Neural progenitor cell (in vitro differentiated cells): Measurements from ENCODE around the gene CATSPERB. TPM values are rescaled to one million over a fixed set of nuclear protein-coding genes. Genes with fewer than 3 reads are reported as not detected.

ENCODE experiments used
- DNase-seq: peaks from one replicate; pipeline ENCODE4 v3.0.0-alpha.2; 2016; ENCODE audit warnings: low spot score
- H2AFZ ChIP-seq: fragments of 200-600 bp; sonication (generic); replicated peaks from 2 replicates; pipeline ENCODE4 v1.6.1; 2016; ENCODE audit warnings: antibody characterized with exemption
- H3F3A ChIP-seq: fragments of 200-600 bp; sonication (generic); 2 replicates; pipeline ENCODE4 v1.6.1; 2016; ENCODE audit warnings: antibody characterized with exemption, low read depth
- H3K27ac ChIP-seq: fragments of 200-600 bp; sonication (generic); 2 replicates; pipeline ENCODE4 v1.5.1; 2016; ENCODE audit warnings: mild to moderate bottlenecking
- H3K27me3 ChIP-seq: fragments of 200-600 bp; sonication (generic); 2 replicates; pipeline ENCODE4 v1.6.1; 2016; ENCODE audit warnings: mild to moderate bottlenecking, moderate library complexity
- H3K36me3 ChIP-seq: fragments of 200-600 bp; sonication (generic); 2 replicates; pipeline ENCODE4 v1.5.1; 2016
- H3K4me1 ChIP-seq: fragments of 200-600 bp; sonication (generic); 2 replicates; pipeline ENCODE4 v1.6.1; 2016; ENCODE audit warnings: mixed run types
- H3K4me2 ChIP-seq: fragments of 200-600 bp; sonication (generic); 2 replicates; pipeline ENCODE4 v1.6.1; 2016
- H3K4me3 ChIP-seq: fragments of 200-600 bp; sonication (generic); 2 replicates; pipeline ENCODE4 v1.5.1; 2016
- H3K79me2 ChIP-seq: fragments of 200-600 bp; sonication (generic); 2 replicates; pipeline ENCODE4 v1.6.1; 2016; ENCODE audit warnings: low read depth
- H3K9ac ChIP-seq: fragments of 200-600 bp; sonication (generic); 2 replicates; pipeline ENCODE4 v1.6.1; 2016
- H3K9me3 ChIP-seq: fragments of 200-600 bp; sonication (generic); 2 replicates; pipeline ENCODE4 v1.5.1; 2016; ENCODE audit warnings: low read depth
- H4K20me1 ChIP-seq: fragments of 200-600 bp; sonication (generic); 2 replicates; pipeline ENCODE4 v1.6.1; 2016; ENCODE audit warnings: low read depth
- H3K27ac Mint-ChIP-seq: 3 replicates; pipeline ENCODE4 v1.8.0; 2021; ENCODE audit warnings: mixed read lengths
- H3K27me3 Mint-ChIP-seq: 2 replicates; pipeline ENCODE4 v1.8.0; 2022; ENCODE audit warnings: low read depth, mild to moderate bottlenecking, inconsistent platforms, moderate library complexity, mixed read lengths; ENCODE audit not compliant: insufficient read depth
- H3K36me3 Mint-ChIP-seq: 3 replicates; pipeline ENCODE4 v1.8.0; 2021; ENCODE audit warnings: mixed read lengths
- H3K4me1 Mint-ChIP-seq: 3 replicates; pipeline ENCODE4 v1.8.0; 2021; ENCODE audit warnings: mixed read lengths
- H3K4me3 Mint-ChIP-seq: 3 replicates; pipeline ENCODE4 v1.8.0; 2021; ENCODE audit warnings: mild to moderate bottlenecking, moderate library complexity, mixed read lengths
- H3K9me3 Mint-ChIP-seq: 3 replicates; pipeline ENCODE4 v1.8.0; 2020; ENCODE audit warnings: mixed read lengths
- EZH2 ChIP-seq: fragments of 200-600 bp; sonication (generic); IDR thresholded peaks from 2 replicates; pipeline ENCODE4 v1.6.1; 2017; ENCODE audit warnings: antibody characterized with exemption, mild to moderate bottlenecking, moderate library complexity
- EZH2phosphoT487 ChIP-seq: fragments of 200-600 bp; sonication (generic); IDR thresholded peaks from 2 replicates; pipeline ENCODE4 v1.6.1; 2017; ENCODE audit warnings: antibody characterized with exemption
- total RNA-seq: library from RNA; depleted of rRNA; stranded (reverse); fragments of >200 nt; gene quantifications from 2 replicates; pipeline ENCODE4 v1.2.3, GENCODE V29; 2015; ENCODE audit warnings: low replicate concordance
- TF ChIP-seq, protein P1 (sequence below): fragments of 200-600 bp; sonication (generic); IDR thresholded peaks from 2 replicates; pipeline ENCODE4 v1.5.1; 2017; ENCODE audit warnings: antibody characterized with exemption, mild to moderate bottlenecking

Gene CATSPERB
- total RNA-seq, 1 donor from 2014 or later: not detected

DNA sequence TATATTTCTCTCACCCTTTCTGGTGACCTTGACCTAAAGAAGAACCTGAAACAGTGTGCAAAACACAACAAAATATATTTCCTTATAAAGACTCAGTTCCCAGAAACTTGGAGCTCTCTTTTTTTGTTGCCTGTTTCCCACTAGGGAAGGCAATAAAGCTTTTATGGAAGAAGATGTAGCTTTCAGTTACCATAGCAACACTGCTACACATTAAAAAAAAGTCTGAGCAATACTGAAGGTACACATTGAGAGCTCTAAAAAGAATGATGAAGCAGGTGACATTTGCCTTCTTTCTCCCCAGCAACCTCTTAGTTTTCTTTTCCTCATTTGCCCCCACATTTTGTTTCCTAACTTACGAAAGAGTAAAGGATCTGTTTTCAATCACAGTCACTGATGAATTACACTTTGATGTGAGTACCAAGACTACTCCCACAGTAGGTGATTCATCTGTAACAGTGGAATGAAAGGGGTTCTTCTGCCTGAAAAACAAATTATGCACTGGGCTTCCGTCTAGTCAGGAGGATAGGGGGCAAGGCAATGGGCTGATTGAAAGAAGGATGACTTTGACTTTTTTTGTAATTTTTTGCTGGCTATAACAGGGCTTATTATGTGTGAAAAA lies 1.1 kb upstream of the CATSPERB start:
- H3K9ac ChIP-seq: no peak overlapping the region
- no peaks in the 10 kb centered on the region for H3F3A ChIP-seq
- no peak for DNase-seq
- Mint-ChIP-seq H3K27me3 (peaks cover 3% of the 10 kb centered on the region), H3K27ac (no peak overlapping the region), H3K4me3 (no peak overlapping the region), H3K9me3 (no peaks in the 10 kb centered on the region), H3K4me1 (peaks cover 11% of the 10 kb centered on the region), H3K36me3 (no peaks in the 10 kb centered on the region)
- no peak overlapping the region for H3K4me2 ChIP-seq
- no peaks in the 10 kb centered on the region for H3K36me3 ChIP-seq
- H4K20me1 ChIP-seq: no peaks in the 10 kb centered on the region
- no peak for TF ChIP-seq EZH2phosphoT487
- no peak for TF ChIP-seq EZH2
- TF ChIP-seq, protein P1, sequence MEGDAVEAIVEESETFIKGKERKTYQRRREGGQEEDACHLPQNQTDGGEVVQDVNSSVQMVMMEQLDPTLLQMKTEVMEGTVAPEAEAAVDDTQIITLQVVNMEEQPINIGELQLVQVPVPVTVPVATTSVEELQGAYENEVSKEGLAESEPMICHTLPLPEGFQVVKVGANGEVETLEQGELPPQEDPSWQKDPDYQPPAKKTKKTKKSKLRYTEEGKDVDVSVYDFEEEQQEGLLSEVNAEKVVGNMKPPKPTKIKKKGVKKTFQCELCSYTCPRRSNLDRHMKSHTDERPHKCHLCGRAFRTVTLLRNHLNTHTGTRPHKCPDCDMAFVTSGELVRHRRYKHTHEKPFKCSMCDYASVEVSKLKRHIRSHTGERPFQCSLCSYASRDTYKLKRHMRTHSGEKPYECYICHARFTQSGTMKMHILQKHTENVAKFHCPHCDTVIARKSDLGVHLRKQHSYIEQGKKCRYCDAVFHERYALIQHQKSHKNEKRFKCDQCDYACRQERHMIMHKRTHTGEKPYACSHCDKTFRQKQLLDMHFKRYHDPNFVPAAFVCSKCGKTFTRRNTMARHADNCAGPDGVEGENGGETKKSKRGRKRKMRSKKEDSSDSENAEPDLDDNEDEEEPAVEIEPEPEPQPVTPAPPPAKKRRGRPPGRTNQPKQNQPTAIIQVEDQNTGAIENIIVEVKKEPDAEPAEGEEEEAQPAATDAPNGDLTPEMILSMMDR: no peak
- H2AFZ ChIP-seq: no peak overlapping the region
- H3K27me3 ChIP-seq: no peaks in the 10 kb centered on the region
- no peaks in the 10 kb centered on the region for H3K4me1 ChIP-seq
- H3K27ac ChIP-seq: no peak overlapping the region
- H3K79me2 ChIP-seq: no peaks in the 10 kb centered on the region
- no peaks in the 10 kb centered on the region for H3K9me3 ChIP-seq
- H3K4me3 ChIP-seq: no peak overlapping the region

DNA sequence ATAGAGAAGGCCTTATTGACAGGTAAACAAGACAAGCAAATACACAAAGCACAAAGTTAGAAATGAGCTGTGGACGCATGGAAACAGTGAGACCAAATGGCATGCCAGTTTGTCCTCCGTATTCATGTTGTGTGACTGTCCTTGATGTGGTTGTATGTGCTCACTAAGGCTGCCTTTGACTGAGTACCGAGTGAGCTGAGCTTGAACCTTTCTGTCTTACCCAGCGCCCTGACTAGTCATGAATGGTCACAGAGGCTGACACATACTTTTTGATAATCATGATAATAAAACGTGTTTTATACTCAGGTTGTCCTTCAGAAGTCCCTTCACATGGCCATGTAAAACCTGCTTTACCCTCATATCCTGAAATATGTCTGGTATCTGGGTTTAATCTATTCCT lies 553 bp upstream of the CATSPERB start:
- TF ChIP-seq EZH2phosphoT487: no peak
- TF ChIP-seq, protein P1: no peak
- no peak for TF ChIP-seq EZH2
- Mint-ChIP-seq H3K36me3 (no peaks in the 10 kb centered on the region), H3K4me1 (peaks cover 11% of the 10 kb centered on the region), H3K27me3 (peaks cover 5% of the 10 kb centered on the region), H3K4me3 (no peak overlapping the region), H3K9me3 (no peaks in the 10 kb centered on the region), H3K27ac (no peak overlapping the region)
- H3K27ac ChIP-seq: no peak overlapping the region
- H3K79me2 ChIP-seq: no peaks in the 10 kb centered on the region
- H3K4me2 ChIP-seq: no peak overlapping the region
- H3K27me3 ChIP-seq: no peaks in the 10 kb centered on the region
- no peaks in the 10 kb centered on the region for H3F3A ChIP-seq
- no peaks in the 10 kb centered on the region for H4K20me1 ChIP-seq
- no peak overlapping the region for H2AFZ ChIP-seq
- H3K9me3 ChIP-seq: no peaks in the 10 kb centered on the region
- no peaks in the 10 kb centered on the region for H3K4me1 ChIP-seq
- H3K9ac ChIP-seq: no peak overlapping the region
- no peaks in the 10 kb centered on the region for H3K36me3 ChIP-seq
- no peak overlapping the region for H3K4me3 ChIP-seq
- DNase-seq: no peak

DNA sequence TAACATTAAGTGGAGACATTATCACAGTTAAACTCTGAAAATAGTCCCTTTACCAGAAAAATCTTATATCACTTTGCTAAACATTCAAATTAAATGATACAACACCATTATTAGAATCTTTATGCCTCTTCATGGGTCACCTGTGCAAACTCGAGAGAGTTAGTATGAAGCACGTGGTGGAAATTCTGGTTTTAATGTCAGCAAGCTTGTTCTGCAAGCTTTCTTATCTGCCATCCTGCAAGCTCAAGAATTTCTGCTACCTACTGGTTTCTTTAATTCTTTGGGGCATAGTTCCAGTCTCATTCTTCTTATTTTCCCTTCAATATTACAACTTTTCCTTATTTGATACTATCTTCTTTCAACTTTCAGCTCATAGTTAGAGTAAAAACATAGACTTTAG lies 868 bp downstream of the CATSPERB start:
- H3K9ac ChIP-seq: no peak overlapping the region
- H3K4me1 Mint-ChIP-seq: peaks cover 11% of the 10 kb centered on the region
- no peaks in the 10 kb centered on the region for H3K79me2 ChIP-seq
- no peaks in the 10 kb centered on the region for H3K36me3 Mint-ChIP-seq
- no peak overlapping the region for H3K4me3 Mint-ChIP-seq
- H2AFZ ChIP-seq: no peak overlapping the region
- H3K36me3 ChIP-seq: no peaks in the 10 kb centered on the region
- no peak overlapping the region for H3K4me3 ChIP-seq
- H4K20me1 ChIP-seq: no peaks in the 10 kb centered on the region
- H3K27me3 Mint-ChIP-seq: peaks cover 5% of the 10 kb centered on the region
- no peaks in the 10 kb centered on the region for H3K27me3 ChIP-seq
- TF ChIP-seq EZH2phosphoT487 (no peak), EZH2 (no peak)
- TF ChIP-seq, protein P1: no peak
- no peaks in the 10 kb centered on the region for H3K9me3 ChIP-seq
- no peaks in the 10 kb centered on the region for H3F3A ChIP-seq
- H3K27ac Mint-ChIP-seq: no peak overlapping the region
- no peaks in the 10 kb centered on the region for H3K9me3 Mint-ChIP-seq
- DNase-seq: no peak
- no peak overlapping the region for H3K4me2 ChIP-seq
- no peaks in the 10 kb centered on the region for H3K4me1 ChIP-seq
- H3K27ac ChIP-seq: no peak overlapping the region
